Measurements from ENCODE around the gene VCX2. TPM values are rescaled to one million over a fixed set of nuclear protein-coding genes. Genes with fewer than 3 reads are reported as not detected.

The VCX2 gene
- total and polyA plus RNA-seq, 2 of the 4 experiments (the other 2 are of a cell fraction), result not detected

GRCh38 chrX:8189096-8189830 is 18.2 kb upstream of the VCX2 start:
- Histone ChIP-seq H3K27ac (ENCODE audit: insufficient read depth, low read length) (no peak overlapping the region), H2BK120ac (ENCODE audit: low read depth, low read length) (no peak overlapping the region), H3K36me3 (ENCODE audit: control insufficient read depth, insufficient read depth, low read length) (no peaks in the 10 kb centered on the region), H4K20me1 (ENCODE audit: insufficient read depth, low read length) (no peaks in the 10 kb centered on the region), H3K23ac (ENCODE audit: low read depth, low read length) (no peak overlapping the region), H2BK5ac (ENCODE audit: low read depth, low read length, poor library complexity, severe bottlenecking) (no peak overlapping the region), H3K9me1 (ENCODE audit: insufficient read depth, low read length) (no peaks in the 10 kb centered on the region), H3K4ac (ENCODE audit: low read depth, low read length) (no peak overlapping the region), H4K5ac (ENCODE audit: low read depth, low read length) (no peak overlapping the region), H2BK20ac (ENCODE audit: low read depth, low read length) (no peak overlapping the region), H3K4me3 (ENCODE audit: insufficient read depth, low read depth, low read length) (no peak overlapping the region), H3K4me2 (ENCODE audit: low read depth, low read length) (no peak overlapping the region), H3K9ac (ENCODE audit: low read depth, low read length) (no peak overlapping the region), H3K14ac (replicated peaks; ENCODE audit: low read depth, low read length) (no peak overlapping the region), H3K79me1 (ENCODE audit: low read depth in 1 of 2, low read length in 2 of 2) (no peaks in the 10 kb centered on the region), H2AK9ac (replicated peaks; ENCODE audit: low read depth, low read length, poor library complexity) (no peak overlapping the region), H4K8ac (ENCODE audit: low read depth in 2 of 2, low read length in 2 of 2) (no peak overlapping the region), H3K18ac (ENCODE audit: low read depth, low read length) (no peak overlapping the region), H2AK5ac (ENCODE audit: low read depth, low read length) (no peak overlapping the region), H3K27me3 (ENCODE audit: control insufficient read depth, insufficient read depth, low read length) (no peaks in the 10 kb centered on the region), H3K4me1 (ENCODE audit: control insufficient read depth, insufficient read depth, low read length) (no peaks in the 10 kb centered on the region), H2AFZ (replicated peaks; ENCODE audit: low read length, poor library complexity) (no peak overlapping the region), H3K56ac (ENCODE audit: extremely low read depth, insufficient read depth, low read length) (no peak overlapping the region), H3K9me3 (ENCODE audit: control insufficient read depth, insufficient read depth, low read length) (peaks cover 6% of the 10 kb centered on the region; the same call in 1 of the 2 replicates), H2BK15ac (ENCODE audit: low read depth, low read length) (no peak overlapping the region), H4K91ac (ENCODE audit: insufficient read depth, low read depth, low read length) (no peak overlapping the region)
- dilution Hi-C loops (cut with HindIII; ENCODE audit: low sequenced_read_pairs, unreplicated experiment) (no loop called here), in situ Hi-C loops (cut with MboI; ENCODE audit: low sequenced_read_pairs) (no loop called here), intact Hi-C loops (cut with micrococcal nuclease) (no loop called here)
- ChIA-PET POLR2A (ENCODE audit: unreplicated experiment) (no interaction called here), CTCF (no interaction called here)
- no TSS peak for BruUV-seq (replicated peaks)
- ATAC-seq (ENCODE audit: low read depth) (no peak), DNase-seq (no peak)
- TF ChIP-seq NFE2L2 (IDR thresholded peaks at IDR 0.05; ENCODE audit: low read depth, low read length) (no peak), RAD21 (IDR thresholded peaks at IDR 0.05; ENCODE audit: low read length) (no peak), CHD1 (IDR thresholded peaks at IDR 0.05; ENCODE audit: low read depth, low read length) (no peak), FOS (IDR thresholded peaks at IDR 0.05; ENCODE audit: low read depth, low read length) (no peak), SMC3 (IDR thresholded peaks at IDR 0.05; ENCODE audit: low read depth, low read length) (no peak), USF2 (IDR thresholded peaks at IDR 0.05; ENCODE audit: low read depth, low read length) (no peak), CEBPB (IDR thresholded peaks at IDR 0.05; ENCODE audit: low read depth, low read length) (no peak), POLR2A (IDR thresholded peaks at IDR 0.05; ENCODE audit: low read depth, low read length) (no peak)
- no CpG with 5 or more reads among the region's 6 CpGs for WGBS, 2 experiments (ENCODE audit: extremely low coverage in 2 of 2, insufficient read length in 1 of 2)

All from IMR-90 (cell line).